SK-N-MC (cell line): Measurements from ENCODE around the gene BMP8B.

Experiments used
- EZH2 ChIP-seq: fragments of 200-600 bp; sonication (generic); IDR thresholded peaks from one replicate; pipeline ENCODE4 v1.6.1; 2017; ENCODE audit warnings: antibody characterized with exemption
- FOXP2 ChIP-seq: optimal IDR thresholded peaks from 2 replicates; pipeline ENCODE3; 2011; ENCODE audit warnings: mild to moderate bottlenecking, moderate library complexity; ENCODE audit not compliant: insufficient read depth; ENCODE audit errors: extremely low read length, control extremely low read depth
- POLR2AphosphoS5 ChIP-seq: IDR thresholded peaks from 2 replicates; pipeline ENCODE4 v1.6.1; 2012; ENCODE audit warnings: mild to moderate bottlenecking, low read depth, low read length, borderline replicate concordance

DNA sequence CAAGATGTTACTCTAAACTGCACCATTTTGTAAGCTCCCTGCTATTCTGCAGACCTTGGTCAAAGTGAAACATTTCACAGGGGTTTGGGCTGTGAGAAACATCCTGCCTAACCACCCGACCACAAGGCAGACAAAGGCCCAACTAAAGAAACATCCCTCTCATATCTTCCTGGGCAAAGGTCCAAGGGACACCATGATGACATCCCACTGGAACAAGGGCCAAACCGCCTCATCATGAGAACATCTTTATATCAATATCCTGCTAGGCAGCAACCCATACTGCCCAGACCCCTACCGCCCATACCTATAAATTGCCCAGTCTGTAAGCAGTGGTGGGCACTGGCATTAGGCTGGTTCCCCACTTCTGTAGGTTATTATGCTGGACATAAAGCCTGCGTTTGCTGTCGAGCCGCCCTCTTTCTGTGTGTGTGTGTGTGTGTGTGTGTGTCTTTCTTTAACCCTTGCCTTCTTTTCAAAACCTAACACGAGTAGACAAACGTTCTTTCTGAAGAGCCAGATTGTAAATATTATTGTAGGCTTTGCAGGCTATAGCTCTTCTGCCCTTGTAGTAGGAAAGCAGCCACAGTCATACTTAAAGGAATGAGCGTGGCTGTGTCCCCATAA is 51.0 kb downstream of the BMP8B start:
- TF ChIP-seq POLR2AphosphoS5 (no peak), EZH2 (no peak), FOXP2 (no peak)
